HG03558 (cell line): ENCODE measurements around the gene SMU1.

Source experiments
- ATAC-seq: cut with Tn5 transposase; IDR thresholded peaks from one replicate; pipeline ENCODE4 v1.9.1; 2021; ENCODE audit warnings: moderate number of reproducible peaks; ENCODE audit not compliant: unreplicated experiment; ENCODE audit errors: extremely low read depth

Gene SMU1

DNA sequence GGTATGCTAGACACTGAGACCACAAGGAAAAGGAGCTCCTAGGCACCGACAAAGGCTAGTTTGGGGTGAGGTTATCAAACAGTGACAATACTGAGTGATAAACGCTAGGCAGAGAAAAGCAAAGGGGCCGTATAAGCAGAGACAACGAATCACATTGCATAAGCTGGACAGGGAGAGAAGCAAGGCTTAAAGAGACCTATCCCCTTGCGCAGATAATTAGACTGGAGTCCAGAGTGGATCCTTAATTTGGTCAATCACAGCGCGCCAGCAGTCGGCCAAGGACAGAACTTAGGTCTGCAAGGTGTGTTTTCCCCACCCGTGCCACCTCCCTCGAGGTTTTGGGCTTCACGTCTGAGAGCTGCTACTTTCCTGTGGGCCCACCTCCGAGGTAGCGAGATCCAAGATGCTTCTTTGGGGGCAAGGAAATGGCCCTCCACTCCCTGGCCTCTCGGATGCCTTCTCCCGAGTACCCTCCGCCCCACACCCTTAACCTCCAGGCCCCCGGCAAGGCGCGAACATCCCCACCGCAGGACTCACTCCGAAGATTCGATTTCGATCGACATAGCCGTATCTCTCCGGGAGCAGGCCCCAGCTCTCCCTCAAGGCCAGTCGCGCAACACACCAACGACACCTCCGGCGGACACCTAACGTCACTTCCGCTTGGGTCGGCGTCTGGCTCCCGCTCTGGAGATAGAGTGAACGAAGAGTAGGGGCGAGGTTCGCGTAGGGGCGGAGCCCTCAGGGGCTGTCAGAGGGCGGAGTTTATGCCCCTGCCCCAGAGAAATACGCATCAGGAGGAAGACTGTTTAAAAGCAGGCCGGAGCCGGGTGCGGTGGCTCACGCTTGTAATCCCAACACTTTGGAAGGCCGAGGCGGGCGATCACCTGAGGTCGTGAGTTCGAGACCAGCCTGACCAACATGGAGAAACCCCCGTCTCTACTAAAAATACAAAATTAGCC is at the start of gene SMU1:
Gene SMU1 (minus strand): TSS at position 629 of the 959 bp plus-strand sequence. CDS start 66 bp downstream, at position 563.
- ATAC-seq, result peak; percentile 98

GRCh38 chr9:33125461-33125860 is 49.0 kb upstream of the SMU1 start:
- ATAC-seq, result no peak

DNA sequence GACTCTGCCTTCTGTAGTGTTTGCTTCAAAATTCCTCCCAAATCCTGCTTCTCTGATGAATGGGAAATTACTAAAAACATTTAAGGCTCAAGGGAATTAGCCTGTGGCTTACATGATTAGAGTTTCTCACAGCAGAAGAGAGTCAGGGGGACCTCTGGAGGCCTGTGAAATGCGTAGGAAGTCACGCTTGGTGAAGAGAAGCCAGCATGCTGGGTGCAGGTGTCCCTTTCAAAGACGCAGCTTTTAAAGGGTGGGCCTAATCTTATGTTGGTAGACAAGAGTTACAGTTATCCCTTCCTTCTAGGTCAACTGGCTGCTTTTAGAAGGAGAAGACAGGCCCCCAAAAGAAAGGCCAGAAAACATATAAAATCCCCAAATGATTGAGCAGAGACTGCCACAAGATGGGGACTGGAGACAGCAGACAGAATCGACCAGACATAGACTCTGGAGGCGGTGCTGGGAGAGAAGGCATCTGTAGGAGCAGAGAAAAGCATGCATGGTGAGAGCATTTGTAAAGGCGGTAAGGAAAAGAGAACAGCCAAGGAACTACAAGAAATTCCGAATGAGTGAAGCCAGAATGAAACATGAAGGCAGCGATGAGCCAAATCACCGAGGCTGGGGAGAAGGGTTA is 48.4 kb upstream of the SMU1 start:
- ATAC-seq, result no peak

- no peak for ATAC-seq
Observed at GRCh38 chr9:33124046-33124445, 47.6 kb upstream of the SMU1 start.

- ATAC-seq, result no peak
Observed at GRCh38 chr9:33123407-33124031, 47.0 kb upstream of the SMU1 start.

GRCh38 chr9:33120620-33121019 is 44.1 kb upstream of the SMU1 start:
- ATAC-seq, result no peak

DNA sequence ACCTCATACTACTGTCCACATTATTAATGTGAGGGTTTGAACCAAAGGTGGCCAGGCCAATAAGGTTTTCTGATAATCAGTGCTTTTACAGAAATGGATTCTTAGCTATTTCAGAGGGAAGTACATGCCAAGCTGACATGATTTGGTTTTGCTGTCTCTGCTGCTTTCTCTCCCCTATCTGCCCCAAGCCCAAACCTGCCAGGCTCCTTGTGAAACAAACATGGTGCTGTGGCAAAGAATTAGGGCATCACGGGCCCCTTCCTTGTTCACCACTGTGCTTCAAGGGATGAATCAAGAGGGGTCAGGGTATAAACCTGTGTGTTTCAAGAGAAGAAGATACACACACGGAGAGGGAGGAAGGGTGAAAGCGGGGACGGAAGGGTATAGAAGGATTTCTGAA is 41.3 kb upstream of the SMU1 start:
- ATAC-seq, result no peak

GRCh38 chr9:33117306-33117705 is 40.8 kb upstream of the SMU1 start:
- ATAC-seq, result no peak

GRCh38 chr9:33116860-33117259 is 40.4 kb upstream of the SMU1 start:
- no peak for ATAC-seq

DNA sequence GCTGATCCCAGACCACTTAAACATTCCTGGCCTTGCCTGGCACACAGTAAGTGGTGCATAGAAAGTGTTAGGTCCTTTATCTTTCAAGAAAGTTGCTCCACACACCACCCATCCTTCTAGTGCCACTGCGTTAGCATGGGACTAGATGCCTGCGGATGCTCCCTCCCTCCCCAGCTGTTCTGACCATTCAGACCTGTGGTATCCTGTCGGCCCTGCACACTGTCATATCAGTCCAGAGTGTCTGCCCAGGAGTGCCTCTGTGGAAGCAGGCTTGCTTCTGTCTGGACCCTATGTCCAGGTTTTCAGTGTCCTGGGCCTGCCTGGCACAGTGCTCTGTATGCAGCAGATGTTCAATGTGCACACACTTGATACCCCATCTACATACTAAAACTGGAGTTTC is 38.3 kb upstream of the SMU1 start:
- no peak for ATAC-seq

- ATAC-seq, result no peak
Observed at GRCh38 chr9:33113799-33114547, 37.5 kb upstream of the SMU1 start.

DNA sequence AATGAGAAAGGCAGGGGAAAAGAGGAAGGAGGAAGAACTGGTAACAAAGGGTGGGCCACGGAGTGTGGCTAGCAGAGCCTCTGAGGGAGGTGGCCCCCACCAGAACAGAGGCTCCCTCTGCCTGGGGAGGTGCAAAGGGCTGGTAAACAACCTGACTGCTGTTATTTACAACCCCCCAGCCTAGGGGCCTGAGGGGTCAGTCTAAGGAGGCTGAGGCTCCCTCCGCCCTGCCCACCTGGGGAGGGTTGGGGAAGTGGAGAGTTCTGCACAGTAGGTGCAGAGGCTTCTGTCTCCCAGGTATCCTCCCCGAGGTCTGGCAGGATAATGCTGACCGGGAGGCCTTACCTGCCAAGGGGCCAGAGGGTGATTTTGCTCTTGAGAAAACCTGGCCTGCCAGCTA is 35.6 kb upstream of the SMU1 start:
- ATAC-seq, result no peak

DNA sequence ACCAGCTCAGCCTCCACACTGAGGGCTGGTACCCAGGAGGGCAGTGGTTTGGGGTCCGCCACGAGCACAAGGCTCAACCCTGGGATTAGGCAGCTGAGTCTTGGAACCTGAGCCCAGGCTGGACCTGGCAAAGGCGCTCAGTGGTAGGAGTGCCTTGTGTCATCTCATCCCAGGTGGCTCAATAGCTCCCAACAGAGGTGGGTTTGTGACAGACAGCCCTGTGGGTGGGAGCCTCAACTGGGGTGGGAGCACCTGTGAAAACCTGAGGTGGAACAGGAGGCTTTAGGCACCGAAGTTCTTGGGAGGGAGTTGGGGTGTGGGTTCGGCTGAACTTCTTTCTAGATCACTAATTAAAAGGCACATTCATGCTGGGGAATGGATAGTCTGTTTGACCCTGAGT is 35.2 kb upstream of the SMU1 start:
- ATAC-seq, result no peak

- no peak for ATAC-seq
Observed at GRCh38 chr9:33110686-33111085, 34.2 kb upstream of the SMU1 start.

DNA sequence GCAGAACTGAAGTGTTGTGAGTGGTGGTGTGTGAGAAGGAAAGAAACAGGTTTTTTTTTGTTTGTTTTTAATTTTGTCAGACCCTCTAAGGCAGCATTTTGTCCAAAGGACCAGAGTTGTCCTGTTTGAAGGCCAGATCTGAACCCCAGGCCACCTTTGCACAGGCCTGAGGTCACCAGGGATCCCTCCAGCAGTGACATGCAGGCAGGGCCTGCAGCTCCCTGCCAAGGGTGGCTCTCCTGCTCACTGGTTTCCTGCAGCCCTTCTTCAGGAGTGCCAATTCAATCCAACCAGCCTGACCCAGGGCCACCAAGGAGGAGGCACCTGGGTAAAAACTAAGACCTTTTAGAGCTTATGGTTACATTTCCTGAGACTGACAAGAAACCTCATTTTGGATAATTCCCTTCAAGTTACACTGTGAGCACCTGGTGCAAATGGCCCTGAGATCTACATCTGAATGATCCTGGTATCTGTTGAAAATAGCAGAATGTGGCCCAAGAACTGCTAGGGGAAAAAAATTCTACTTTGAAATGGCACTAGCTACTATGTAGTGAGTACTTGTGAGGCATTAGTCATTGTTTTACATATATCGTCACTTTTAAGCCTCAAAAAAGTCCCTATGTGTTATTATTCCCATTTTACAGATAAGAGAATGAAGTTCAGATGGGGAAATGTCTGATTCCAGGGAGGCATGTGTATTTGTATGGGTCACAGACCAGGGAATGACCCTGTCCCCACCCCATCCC is 33.5 kb upstream of the SMU1 start:
- no peak for ATAC-seq

GRCh38 chr9:33109097-33109496 is 32.6 kb upstream of the SMU1 start:
- no peak for ATAC-seq

GRCh38 chr9:33108472-33108871 is 32.0 kb upstream of the SMU1 start:
- ATAC-seq, result no peak

GRCh38 chr9:33107762-33108161 is 31.3 kb upstream of the SMU1 start:
- no peak for ATAC-seq

DNA sequence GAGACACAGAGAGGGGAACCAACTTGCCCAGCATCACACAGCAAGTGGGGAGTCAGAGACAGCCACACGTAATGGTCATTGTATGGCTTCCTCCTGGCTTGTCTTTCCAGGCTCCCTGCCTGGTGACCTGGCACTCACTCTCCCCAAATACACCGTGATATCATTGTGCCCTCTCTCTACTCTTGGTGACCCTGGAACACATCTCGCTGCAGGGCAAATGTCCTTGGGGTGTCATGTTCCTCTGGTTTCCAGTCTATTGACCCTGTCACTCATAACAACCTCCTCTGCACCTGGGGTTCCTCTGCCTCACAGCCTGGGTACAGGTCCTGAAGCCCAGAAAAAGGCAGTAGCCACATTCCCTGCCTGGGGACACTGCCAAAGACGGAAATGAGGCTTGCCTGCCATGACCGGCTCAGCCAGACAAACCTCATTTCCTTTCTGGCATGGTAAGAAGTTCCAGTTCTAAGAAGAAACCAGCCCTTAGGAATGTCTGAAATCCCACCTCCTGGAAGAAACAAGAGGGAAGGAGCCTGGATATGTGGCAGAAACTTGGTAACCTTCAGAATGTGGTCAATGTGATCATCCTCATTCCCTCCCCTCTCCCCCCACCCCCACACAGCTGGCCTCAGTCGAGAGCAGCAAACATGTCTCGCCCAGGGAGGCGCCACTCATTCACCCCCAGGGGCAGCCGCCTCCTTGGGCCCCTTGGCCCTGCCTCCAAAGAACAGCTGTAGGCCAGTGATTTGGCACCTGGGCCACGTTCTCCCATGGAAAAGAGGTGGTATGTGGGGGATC is 30.6 kb upstream of the SMU1 start:
- ATAC-seq, result no peak
